HG02981 (cell line): ENCODE measurements around the gene NPLOC4.
A peak's percentile ranks its signal among the peaks of the same experiment; 100 is the strongest.
"Not testable (repeated sequence)": the region's sequence is repeated elsewhere in the genome, so short reads cannot be mapped to it uniquely, and the experiment has no call there.

ENCODE experiments used
- ATAC-seq: cut with Tn5 transposase; IDR thresholded peaks from one replicate; pipeline ENCODE4 v1.9.1; 2021; ENCODE audit warnings: mild to moderate bottlenecking, moderate library complexity; ENCODE audit not compliant: unreplicated experiment

Gene NPLOC4

DNA sequence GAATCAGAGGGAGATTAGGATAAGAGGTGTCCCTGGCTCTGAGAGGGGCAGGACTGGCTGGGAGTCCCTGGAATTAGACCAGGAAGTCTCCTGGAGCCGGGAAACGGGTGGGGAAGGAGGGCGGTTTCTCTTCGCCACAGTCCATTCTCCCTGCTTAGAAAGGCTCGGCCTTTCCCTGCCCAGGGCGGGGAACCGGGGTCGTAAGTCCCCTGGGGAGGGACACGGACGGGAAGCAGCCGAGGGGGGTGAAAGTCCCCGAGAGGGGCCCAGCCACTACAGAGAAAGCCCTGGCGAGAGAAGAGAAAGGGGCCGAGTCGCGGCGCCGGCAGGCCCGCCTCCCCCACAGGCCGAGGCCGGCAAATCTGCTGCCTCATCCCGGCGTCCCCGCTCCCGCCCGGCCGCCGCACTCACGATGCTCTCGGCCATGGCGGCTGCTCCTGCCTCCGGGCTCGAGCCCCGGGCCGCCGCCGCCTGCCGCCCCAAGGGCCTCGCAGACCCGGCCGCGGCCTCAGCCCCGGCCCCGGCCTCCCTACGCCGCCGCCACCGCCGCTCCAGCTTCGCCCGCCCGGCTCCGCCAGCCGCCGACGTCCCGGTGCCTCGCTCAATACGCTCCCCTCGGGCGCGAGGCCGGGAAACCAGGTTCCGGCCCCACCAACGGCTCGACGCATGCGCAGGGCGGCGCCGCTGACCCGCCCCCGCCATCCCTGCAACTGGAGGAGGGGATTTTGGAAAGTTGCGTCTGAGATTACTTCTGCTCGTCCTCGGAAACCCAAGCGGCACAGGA, at the start of gene NPLOC4, which contains the start of gene TSPAN10:
Gene NPLOC4, minus strand, starts transcription at position 608 of the 784 bp plus-strand sequence. Its CDS starts 182 bp downstream, at position 426.
Gene TSPAN10, plus strand, starts transcription at position 692 of the 784 bp plus-strand sequence. CDS start 5,217 bp downstream, outside the sequence.
- ATAC-seq, result peak; percentile 81

- ATAC-seq, result no peak
Measured at GRCh38 chr17:81686614-81687013, 49.7 kb upstream of the NPLOC4 start.

DNA sequence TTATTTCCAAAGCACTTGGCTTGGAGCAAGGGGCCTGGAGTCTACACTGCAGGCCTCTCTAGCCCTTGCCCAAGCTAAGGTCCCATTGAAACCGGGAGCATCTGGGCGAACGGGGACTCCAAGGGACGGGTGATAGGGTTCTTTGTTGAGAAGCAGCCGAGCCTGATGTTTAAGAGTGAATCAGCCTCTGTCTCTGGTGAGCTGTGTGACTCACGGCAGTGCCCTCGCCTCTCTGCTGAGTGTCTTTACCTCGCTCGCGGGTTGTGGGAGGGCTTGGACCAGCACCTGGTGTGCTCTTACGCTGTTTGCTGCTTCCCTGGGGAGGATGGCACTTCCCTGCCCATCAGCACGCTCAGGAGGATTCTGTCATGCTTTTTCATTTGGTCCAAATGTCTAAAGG, 48.2 kb upstream of the NPLOC4 start:
- no peak for ATAC-seq

DNA sequence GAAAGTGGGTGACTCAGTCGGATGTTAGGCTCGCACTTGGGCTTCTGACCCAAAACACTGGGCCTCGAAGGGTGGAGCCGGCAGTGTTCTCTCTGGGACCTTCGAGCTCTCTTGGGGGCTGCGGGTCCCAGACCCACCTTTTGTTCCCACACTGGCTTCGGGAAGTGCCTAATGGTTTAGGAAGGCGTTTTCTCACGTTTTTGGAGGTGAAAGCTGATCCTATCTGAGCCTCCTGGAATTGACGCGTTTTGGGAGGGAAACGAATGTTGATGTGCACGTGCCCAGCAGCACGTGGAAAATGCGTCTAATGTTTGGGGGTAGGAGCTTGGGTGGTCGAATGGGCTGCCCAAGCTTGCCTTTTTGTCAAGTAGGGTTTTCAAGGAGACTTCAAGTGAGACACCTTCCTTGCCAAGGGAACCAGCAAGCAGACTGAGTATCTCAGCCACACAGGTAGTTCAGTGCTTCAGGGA, 47.6 kb upstream of the NPLOC4 start:
- ATAC-seq, result no peak

DNA sequence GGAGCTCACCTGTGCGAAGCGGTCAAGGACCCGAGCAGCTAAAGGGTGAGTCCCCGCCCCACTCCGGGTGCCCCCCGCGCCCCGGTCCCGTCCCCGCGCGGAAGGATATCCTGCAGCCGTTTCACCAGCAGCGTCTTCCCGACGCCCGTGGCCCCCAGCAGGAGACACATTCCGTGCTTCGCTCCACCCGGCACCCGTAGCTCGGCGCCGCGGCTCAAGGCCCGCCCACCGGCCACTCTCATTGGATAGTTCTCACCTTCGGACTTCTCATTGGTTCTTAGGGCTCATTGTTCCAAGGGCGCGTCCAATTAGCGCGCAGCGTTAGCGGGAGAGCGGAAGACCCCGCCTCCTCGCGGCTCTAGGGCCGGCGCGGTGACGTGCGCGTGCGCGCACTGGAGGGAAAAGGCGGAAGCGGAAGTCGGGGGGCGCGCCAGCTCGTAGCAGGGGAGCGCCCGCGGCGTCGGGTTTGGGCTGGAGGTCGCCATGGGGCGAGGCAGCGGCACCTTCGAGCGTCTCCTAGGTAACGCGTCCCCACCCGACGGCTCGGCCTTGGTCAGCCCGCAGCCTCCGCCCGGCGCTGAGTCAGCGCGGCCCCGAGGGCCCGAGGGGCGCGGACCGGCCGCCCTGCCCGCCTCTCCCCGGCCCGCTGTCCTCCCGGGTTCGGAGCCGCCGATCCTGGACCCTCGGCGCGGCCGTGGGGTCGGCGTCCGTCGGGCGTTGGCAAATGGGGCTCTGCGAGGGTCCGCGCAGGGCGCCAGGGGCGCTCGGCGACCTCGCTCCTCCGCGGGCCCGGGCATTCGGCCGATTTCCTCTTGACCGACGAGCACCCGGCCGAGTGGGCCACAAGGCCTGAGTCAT, 46.9 kb upstream of the NPLOC4 start, which contains the start of the genes ARL16 and HGS:
Gene ARL16, minus strand, starts transcription at position 214 of the 858 bp plus-strand sequence. Its CDS starts 44 bp downstream, at position 170.
Gene HGS, plus strand, starts transcription at position 428 of the 858 bp plus-strand sequence. Its CDS starts 56 bp downstream, at position 484.
- peak; percentile 87 for ATAC-seq

GRCh38 chr17:81683208-81683583, 46.3 kb upstream of the NPLOC4 start:
- no peak for ATAC-seq

- ATAC-seq, result no peak
Measured at GRCh38 chr17:81682565-81683207, 45.8 kb upstream of the NPLOC4 start.

- ATAC-seq, result no peak
Measured at GRCh38 chr17:81681672-81682071, 44.8 kb upstream of the NPLOC4 start.

GRCh38 chr17:81680150-81680549, 43.2 kb upstream of the NPLOC4 start:
- ATAC-seq, result no peak

- no peak for ATAC-seq
Measured at GRCh38 chr17:81676906-81677305, 40.0 kb upstream of the NPLOC4 start.

- not testable (repeated sequence) for ATAC-seq
Measured at GRCh38 chr17:81675515-81676221, 38.8 kb upstream of the NPLOC4 start.

GRCh38 chr17:81673561-81674258, 36.8 kb upstream of the NPLOC4 start:
- no peak for ATAC-seq

GRCh38 chr17:81672954-81673353, 36.0 kb upstream of the NPLOC4 start:
- no peak for ATAC-seq

DNA sequence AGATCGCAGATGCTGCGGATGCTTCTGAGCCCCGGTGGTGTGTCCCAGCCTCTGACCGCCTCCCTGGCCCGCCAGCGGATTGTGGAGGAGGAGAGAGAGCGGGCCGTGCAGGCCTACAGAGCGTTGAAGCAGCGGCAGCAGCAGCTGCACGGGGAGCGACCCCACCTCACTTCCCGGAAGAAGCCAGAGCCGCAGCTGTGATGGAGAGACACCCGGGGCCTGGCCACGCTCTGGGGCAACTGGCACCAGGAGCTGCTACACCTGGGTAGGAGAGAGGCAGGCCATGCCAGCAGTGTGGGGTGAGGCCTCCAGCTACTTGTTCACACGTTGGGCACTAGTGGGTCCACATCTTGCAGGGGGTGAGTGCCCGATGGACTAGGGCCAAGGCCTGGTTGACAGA, 35.6 kb upstream of the NPLOC4 start:
- no peak for ATAC-seq

DNA sequence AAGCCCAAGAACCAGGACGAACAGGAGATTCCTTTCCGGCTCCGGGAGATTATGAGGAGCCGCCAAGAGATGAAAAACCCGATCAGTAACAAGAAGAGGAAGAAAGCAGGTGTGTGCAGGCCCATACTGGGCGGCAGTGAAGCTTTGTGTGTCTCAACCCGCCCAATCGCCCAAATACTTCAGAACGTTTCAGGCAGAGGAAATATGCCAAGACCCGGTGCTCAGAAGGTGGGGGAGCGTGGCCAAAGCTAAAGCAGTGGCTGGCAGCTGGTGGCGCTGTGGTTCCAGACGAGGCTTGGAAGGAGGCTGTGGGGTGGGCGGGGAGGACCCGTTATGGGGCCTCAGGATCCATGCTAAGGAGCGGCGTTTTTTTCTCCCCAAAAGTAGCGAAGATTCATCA, 30.8 kb upstream of the NPLOC4 start:
- ATAC-seq, result no peak

DNA sequence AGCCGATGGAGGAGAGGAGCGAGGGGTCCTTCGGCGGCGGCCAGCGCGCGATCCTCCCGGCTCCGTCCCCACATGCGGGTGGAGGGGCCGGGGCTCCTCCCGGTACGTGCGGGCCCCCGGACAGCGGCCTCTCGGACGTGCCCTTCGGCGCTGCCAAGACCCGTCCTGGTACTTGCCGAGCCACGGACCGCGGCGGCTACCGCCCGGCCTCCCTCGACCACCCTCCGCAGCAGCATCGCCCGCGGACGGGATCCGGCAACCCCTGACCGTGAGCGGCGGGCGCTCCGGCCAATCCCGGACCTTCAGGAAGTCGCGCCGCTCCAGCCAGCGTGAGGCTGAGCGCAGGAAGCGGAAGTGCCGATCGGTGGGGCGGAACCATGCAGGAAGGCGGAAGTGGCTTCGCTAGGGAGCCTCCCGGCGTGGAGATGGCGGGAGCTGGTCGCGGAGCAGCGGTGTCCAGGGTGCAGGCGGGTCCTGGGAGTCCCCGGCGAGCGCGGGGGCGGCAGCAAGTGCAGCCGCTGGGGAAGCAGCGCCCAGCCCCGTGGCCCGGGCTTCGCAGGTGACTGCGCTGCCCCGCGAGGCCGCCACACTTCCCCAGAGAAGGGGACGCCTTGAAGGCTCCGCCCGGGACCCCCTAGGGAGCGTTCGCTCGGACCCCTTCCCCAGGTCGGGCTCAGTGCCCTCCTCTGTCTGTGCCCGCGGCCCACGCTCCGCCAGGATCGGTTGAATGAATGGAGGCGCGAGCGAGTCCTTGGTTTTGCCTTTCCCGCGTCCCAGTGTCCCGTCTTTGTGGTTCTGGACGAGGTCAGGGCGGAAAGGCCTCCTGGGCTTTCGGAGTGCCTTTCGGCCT, 29.7 kb upstream of the NPLOC4 start, which contains the start of the genes CCDC137 and OXLD1:
Gene CCDC137, plus strand, starts transcription at position 396 of the 850 bp plus-strand sequence. Its CDS starts 30 bp downstream, at position 426.
Gene OXLD1, minus strand, starts transcription at position 264 of the 850 bp plus-strand sequence. Its CDS starts 28 bp downstream, at position 236.
- peak; percentile 92 for ATAC-seq

DNA sequence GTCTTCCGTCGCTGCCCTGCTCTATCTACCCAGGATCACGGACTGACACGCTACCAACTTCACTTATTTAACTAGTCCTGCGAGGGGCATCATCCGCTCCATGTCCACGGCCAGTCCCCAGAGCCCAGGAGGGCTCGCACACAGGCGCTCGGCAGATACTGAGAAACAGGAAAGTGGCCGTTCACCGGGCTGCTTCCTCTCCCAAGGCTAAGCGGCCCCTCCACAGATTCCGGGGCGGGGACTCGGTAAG, 29.1 kb upstream of the NPLOC4 start:
- no peak for ATAC-seq

DNA sequence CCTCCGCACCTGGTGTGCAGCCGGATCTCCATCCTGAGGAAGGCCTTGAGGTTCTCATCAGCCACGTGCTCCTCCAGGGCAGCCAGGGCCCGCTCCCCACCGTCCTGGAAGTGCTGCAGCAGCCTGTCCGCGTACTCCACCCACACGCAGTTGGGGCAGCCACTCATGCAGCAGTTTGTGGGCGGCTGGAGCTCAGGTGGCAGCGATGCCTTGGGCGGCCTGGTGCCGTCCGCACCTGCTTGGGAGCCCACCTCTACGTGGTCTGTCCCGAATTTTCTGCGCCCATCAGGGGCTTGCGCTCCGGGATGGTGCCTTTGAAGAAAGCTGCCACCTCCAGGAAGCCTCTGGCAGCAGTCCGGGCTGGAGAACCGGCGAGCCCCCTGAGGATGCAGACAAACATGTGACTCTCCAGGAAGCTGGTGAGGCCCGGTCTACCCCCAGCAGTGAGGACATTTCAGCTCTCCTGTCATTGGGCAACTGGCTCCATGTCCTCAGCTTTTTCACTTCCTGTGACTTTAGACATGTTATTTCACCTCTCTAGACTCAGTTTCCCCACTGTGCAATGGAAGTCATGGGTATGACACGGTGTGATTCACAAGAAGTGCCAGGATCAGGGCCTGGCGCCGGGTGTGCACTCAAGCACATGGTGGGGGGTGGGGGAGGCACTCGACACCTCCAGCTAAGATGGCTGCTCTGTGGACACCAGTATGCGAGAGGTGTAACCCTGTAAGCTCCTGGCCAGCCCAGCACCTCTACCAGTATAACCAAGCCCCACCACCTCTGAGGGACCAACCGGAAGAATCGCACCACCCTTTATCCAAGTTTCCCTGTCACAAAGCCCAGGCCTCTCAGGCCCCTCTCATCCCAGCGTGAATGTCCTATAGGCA, 28.5 kb upstream of the NPLOC4 start:
- ATAC-seq, result no peak
